Uterus (tissue), 4 donors: ENCODE data around the gene DCDC2. TPM values are rescaled to one million over a fixed set of nuclear protein-coding genes. Genes with fewer than 3 reads are reported as not detected.

Experiments used
- DNase-seq, 2 donors: peaks; one replicate each; pipeline ENCODE4 v3.0.0-alpha.2; 2019 to 2020
- H3K27ac ChIP-seq, 2 donors: fragments of 200-600 bp; sonication (generic); 1 replicate in 1 of 2; 2 replicates in 1 of 2; pipeline ENCODE4 v1.5.1; 2016 to 2018
- H3K27me3 ChIP-seq, 2 donors: fragments of 200-600 bp; sonication (generic); one replicate each; pipeline ENCODE4 v1.5.1; 2018 to 2019; ENCODE audit warnings: control low read depth in 1 of 2
- H3K36me3 ChIP-seq, 2 donors: fragments of 200-600 bp; sonication (generic); one replicate each; pipeline ENCODE4 v1.5.1; 2019; ENCODE audit warnings: control low read depth in 1 of 2
- H3K4me1 ChIP-seq, 2 donors: fragments of 200-600 bp; sonication (generic); one replicate each; pipeline ENCODE4 v1.5.1; 2018 to 2019; ENCODE audit warnings: control low read depth in 1 of 2
- H3K4me3 ChIP-seq, 2 donors: fragments of 200-600 bp; sonication (generic); 1 replicate in 1 of 2; 2 replicates in 1 of 2; pipeline ENCODE4 v1.5.1; 2018 to 2019; ENCODE audit warnings: mild to moderate bottlenecking in 1 of 2
- H3K9me3 ChIP-seq, 2 donors: fragments of 200-600 bp; sonication (generic); one replicate each; pipeline ENCODE4 v1.5.1; 2019; ENCODE audit warnings: control low read depth in 1 of 2
- POLR2A ChIP-seq, 2 donors: fragments of 450-650 bp; IDR thresholded peaks; one replicate each; pipeline ENCODE4 v1.6.1; 2016; ENCODE audit warnings: antibody characterized with exemption in 2 of 2, mild to moderate bottlenecking in 1 of 2, moderate library complexity in 1 of 2
- intact Hi-C: fragments of 100-400 bp; cut with DNase I; formaldehyde crosslinking; loops from one replicate; pipeline ENCODE4 v1.15.1; 2023; ENCODE audit warnings: low total_unique reads
- small RNA-seq: library from RNA; depleted of rRNA; stranded (forward); fragments of <200 nt; gene quantifications from one replicate; pipeline ENCODE3, GENCODE V24; 2016
- total RNA-seq, 4 donors: library from RNA; depleted of rRNA in 3 of 4; stranded (reverse); fragments of >200 nt in 3 of 4; gene quantifications; one replicate each; pipeline versions ENCODE4 v1.1.0 to v1.2.4, GENCODE V29; 2014 to 2023
- TF ChIP-seq, protein P1 (sequence below), 4 experiments: fragments of 200-600 bp in 2 of 4; fragments of 450-650 bp in 2 of 4; sonication (generic) in 2 of 4; IDR thresholded peaks; one replicate each; pipeline ENCODE4 v1.5.1; 2016 to 2019; ENCODE audit warnings: antibody characterized with exemption in 4 of 4, mild to moderate bottlenecking in 2 of 4, moderate library complexity in 1 of 4
- donor health status: DM: yes; HTN: yes; CAD: no.

The DCDC2 gene
- total RNA-seq, 4 donors from 2014 or later = 1.0 to 7.4 TPM; not detected in 2

DNA sequence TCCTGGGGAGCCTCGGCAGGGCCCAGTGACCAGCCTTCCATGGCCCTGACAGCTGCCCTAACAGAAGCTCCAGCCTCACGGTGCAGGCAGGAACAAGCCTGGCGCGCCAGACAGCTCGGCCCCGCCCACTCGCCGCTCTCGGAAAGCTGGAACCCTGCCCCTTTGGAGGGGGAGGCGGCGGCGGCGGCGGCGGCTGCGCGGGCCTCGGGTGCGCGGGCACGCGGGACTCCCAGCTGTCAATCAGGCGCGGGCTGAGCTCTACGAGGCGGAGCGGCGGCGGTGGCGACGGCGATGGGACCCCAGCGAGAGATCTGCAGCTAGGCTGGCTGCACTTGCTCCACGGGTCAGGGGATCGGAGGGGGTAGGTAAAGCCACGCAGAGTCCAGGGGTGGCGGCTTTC, 231.9 kb downstream of the DCDC2 start, which contains the start of gene NRSN1:
TSS of gene NRSN1 (plus strand) at position 236 of the 400 bp plus-strand sequence. CDS start 8,113 bp downstream, outside the sequence.
- Histone ChIP-seq H3K4me3 (no peak within 1 kb of the TSS), H3K9me3 (no peaks in the 10 kb centered on the region), H3K27ac (no peak within 1 kb of the TSS), H3K4me1 (no peaks in the 10 kb centered on the region), H3K27me3 (no peaks in the 10 kb centered on the region), H3K36me3 (no peaks in the 10 kb centered on the region)
- no peak for DNase-seq
- no peak for TF ChIP-seq POLR2A (IDR thresholded peaks at IDR 0.05)
- TF ChIP-seq, protein P1, sequence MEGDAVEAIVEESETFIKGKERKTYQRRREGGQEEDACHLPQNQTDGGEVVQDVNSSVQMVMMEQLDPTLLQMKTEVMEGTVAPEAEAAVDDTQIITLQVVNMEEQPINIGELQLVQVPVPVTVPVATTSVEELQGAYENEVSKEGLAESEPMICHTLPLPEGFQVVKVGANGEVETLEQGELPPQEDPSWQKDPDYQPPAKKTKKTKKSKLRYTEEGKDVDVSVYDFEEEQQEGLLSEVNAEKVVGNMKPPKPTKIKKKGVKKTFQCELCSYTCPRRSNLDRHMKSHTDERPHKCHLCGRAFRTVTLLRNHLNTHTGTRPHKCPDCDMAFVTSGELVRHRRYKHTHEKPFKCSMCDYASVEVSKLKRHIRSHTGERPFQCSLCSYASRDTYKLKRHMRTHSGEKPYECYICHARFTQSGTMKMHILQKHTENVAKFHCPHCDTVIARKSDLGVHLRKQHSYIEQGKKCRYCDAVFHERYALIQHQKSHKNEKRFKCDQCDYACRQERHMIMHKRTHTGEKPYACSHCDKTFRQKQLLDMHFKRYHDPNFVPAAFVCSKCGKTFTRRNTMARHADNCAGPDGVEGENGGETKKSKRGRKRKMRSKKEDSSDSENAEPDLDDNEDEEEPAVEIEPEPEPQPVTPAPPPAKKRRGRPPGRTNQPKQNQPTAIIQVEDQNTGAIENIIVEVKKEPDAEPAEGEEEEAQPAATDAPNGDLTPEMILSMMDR (IDR thresholded peaks at IDR 0.05) = no peak
- intact Hi-C loops = no loop called here

DNA sequence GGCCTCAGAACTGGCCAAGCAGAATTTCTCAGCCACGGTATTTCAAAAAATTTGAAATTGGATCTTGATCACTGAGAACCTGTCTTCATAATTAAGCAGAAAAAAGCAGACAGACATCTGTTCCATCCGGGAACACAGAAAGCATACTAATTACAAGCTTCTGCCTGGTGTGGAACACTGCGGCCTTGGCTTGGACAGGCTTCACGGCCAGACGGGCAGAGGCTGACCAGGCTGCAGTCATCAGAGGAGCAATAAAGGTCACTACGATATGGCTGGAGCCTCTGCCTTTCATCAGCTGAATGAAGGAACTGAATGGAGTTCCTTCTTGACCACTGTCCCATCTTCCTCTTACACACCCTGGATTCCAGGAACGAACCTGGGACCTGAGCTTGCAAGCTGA, 235.7 kb downstream of the DCDC2 start:
- no peak overlapping the region for H3K27ac ChIP-seq
- intact Hi-C loops = no loop called here
- H3K36me3 ChIP-seq = no peaks in the 10 kb centered on the region
- no peaks in the 10 kb centered on the region for H3K9me3 ChIP-seq
- DNase-seq = no peak
- H3K27me3 ChIP-seq = no peaks in the 10 kb centered on the region
- H3K4me1 ChIP-seq = no peaks in the 10 kb centered on the region
- H3K4me3 ChIP-seq = no peak overlapping the region
- TF ChIP-seq, protein P1 (IDR thresholded peaks at IDR 0.05) = no peak
- no peak for TF ChIP-seq POLR2A (IDR thresholded peaks at IDR 0.05)

Small RNA genes within 50 kb of the gene (small RNA-seq; reads per million reads assigned to genes)
- gene RF00218 (not detected), gene RNU6-391P (not detected)

Other genes starting within 250 kb of the DCDC2 start
- gene NRSN1, start 231.8 kb downstream of the DCDC2 start, total RNA-seq = under 1 TPM in 1 of 4 donors, not detected in 3; 0.35 TPM
- 10 to 100 TPM in 3 of 4 donors, 1 to 10 TPM in 1; 3.8 to 31.9 (median 16.5) TPM for gene MRS2, start 44.9 kb upstream of the DCDC2 start, total RNA-seq
- 1 to 10 TPM in 3 of 4 donors, under 1 TPM in 1; under 0.01 to 6.5 (median 3.7) TPM for gene GPLD1, start 131.5 kb upstream of the DCDC2 start, total RNA-seq
- 10 to 100 TPM in 1 of 4 donors, 1 to 10 TPM in 3; 6.8 to 12.4 (median 9.1) TPM for gene ALDH5A1, start 136.9 kb upstream of the DCDC2 start, total RNA-seq